GM12872 (cell line): ENCODE results near the gene DKK2.

Experiments used
- CTCF ChIP-seq: IDR thresholded peaks from 3 replicates; pipeline ENCODE4 v1.5.1; 2011; ENCODE audit warnings: low read depth, mild to moderate bottlenecking, low read length, moderate library complexity; ENCODE audit not compliant: insufficient read depth

The DKK2 gene

GRCh38 chr4:106951891-106952290, 84.2 kb downstream of the DKK2 start:
- no peak for TF ChIP-seq CTCF

- no peak for TF ChIP-seq CTCF
These were observed 94.3 kb downstream of the DKK2 start for GRCh38 chr4:106941841-106942240.

GRCh38 chr4:106930522-106930921, 105.6 kb downstream of the DKK2 start:
- no peak for TF ChIP-seq CTCF

- TF ChIP-seq CTCF: no peak
These were observed 106.9 kb downstream of the DKK2 start for GRCh38 chr4:106929248-106929647.

GRCh38 chr4:106914223-106914622, 121.9 kb downstream of the DKK2 start:
- no peak for TF ChIP-seq CTCF

GRCh38 chr4:106909486-106910188, 126.5 kb downstream of the DKK2 start:
- TF ChIP-seq CTCF: no peak

- TF ChIP-seq CTCF: no peak
These were observed 128.9 kb downstream of the DKK2 start for GRCh38 chr4:106907216-106907615.
